Stimulated activated CD4-positive, alpha-beta T cell treated with anti-CD3 and anti-CD28 coated beads, Interleukin-15, amount 100 ng/mL, for 24 hours (primary cell): Measurements from ENCODE around the gene CUL9.

Experiments
- DNase-seq: peaks from one replicate; pipeline ENCODE4 v3.0.0-alpha.2; 2020

CUL9 gene

DNA sequence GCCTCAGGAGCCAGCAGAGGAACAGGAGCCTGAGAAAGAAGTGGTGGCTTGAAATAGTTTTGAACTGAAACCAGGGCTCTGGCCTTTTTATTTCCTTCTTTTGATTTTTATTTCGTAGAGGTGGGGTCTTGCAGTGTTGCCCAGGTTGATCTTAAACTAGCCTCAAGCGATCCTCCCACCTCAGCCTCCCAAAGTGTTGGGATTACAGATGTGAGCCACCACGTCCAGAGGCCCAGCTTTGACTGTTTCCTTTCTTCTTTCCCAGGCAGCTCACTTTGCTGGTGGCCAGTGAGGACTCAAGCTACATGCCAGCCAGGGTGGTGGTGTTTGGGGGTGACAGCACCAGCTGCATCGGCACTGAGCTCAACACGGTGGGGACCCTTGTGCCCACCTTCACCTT, 20.5 kb downstream of the CUL9 start:
- DNase-seq: no peak

GRCh38 chr6:43203029-43203717, 21.2 kb downstream of the CUL9 start:
- no peak for DNase-seq

DNA sequence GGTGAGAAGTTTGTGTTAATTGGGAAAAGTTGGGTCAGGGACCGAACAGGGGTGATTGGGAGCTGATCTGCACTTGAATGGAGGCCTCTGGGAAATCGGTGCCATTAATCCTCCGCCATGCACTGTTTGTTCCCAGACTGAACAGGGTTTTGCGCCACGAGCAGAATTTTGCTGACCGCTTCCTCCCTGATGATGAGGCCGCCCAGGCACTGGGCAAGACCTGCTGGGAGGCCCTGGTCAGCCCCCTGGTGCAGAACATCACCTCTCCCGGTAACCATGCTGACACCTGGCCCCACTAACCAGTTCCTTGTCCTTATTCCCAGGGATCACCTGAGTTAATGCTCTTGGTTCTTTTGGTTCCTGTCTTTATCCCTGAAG, 21.7 kb downstream of the CUL9 start:
- DNase-seq: no peak

GRCh38 chr6:43204271-43205105, 22.5 kb downstream of the CUL9 start:
- no peak for DNase-seq

GRCh38 chr6:43205849-43206248, 23.9 kb downstream of the CUL9 start:
- DNase-seq: no peak

- no peak for DNase-seq
These were observed 25.3 kb downstream of the CUL9 start for GRCh38 chr6:43207286-43207685.

- DNase-seq: no peak
These were observed 30.0 kb downstream of the CUL9 start for GRCh38 chr6:43211955-43212354.

- no peak for DNase-seq
These were observed 31.4 kb downstream of the CUL9 start for GRCh38 chr6:43213431-43213830.

- DNase-seq: no peak
These were observed 33.1 kb downstream of the CUL9 start for GRCh38 chr6:43215066-43215465.

- DNase-seq: no peak
These were observed 34.2 kb downstream of the CUL9 start for GRCh38 chr6:43216200-43216599.

- DNase-seq: no peak
These were observed 35.4 kb downstream of the CUL9 start for GRCh38 chr6:43217351-43217750.

GRCh38 chr6:43219119-43219518, 37.1 kb downstream of the CUL9 start:
- no peak for DNase-seq

DNA sequence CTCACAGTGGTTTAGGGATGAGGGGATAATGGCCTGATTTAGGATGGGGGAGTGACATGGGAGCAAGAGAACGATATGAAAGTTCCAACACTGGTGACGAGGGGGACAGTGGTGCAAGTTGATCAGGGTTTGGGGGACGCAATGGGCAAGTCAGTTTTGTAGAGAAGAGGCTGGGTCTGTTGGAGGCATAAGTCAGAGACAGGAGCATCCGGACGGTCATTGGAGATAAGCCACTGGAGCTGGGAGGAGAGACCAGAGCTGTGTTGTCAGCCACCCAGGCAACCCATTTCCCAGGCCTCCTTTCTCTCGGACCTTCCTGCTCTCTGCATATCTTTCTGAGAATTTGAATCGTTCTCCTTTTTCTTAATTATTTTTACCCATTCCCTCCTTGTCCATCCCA, 37.8 kb downstream of the CUL9 start:
- DNase-seq: no peak

- DNase-seq: no peak
These were observed 38.5 kb downstream of the CUL9 start for GRCh38 chr6:43220439-43220951.

GRCh38 chr6:43221046-43221972, 39.3 kb downstream of the CUL9 start:
- no peak for DNase-seq

DNA sequence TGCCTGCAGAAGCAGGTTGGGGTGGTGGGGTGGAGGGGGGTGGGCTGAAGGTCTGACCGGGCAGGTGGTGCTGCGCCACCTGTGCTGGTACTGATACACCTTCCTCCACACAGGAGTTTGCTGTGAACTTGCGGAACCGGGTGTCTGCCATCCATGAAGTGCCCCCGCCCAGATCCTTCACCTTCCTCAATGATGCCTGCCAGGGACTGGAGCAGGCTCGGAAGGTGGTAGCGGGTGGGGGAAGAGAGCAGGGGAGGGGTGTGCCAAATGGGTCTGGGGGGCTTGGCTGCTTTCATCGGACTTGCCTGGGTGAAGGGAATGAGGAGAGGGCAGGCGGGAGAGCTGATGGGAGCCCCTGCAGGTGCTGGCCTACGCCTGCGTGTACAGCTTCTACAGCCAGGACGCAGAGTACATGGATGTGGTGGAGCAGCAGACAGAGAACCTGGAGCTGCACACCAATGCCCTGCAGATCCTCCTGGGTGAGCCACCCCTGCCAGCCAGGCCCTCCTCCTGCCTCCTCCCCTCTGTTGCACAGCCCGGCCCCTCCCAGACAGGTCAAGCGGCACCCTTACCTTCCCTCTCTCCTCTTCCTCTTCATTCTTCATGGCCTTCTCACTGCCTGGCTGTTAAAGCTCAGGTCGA, 40.5 kb downstream of the CUL9 start:
- no peak for DNase-seq

- no peak for DNase-seq
These were observed 41.2 kb downstream of the CUL9 start for GRCh38 chr6:43223175-43223574.

DNA sequence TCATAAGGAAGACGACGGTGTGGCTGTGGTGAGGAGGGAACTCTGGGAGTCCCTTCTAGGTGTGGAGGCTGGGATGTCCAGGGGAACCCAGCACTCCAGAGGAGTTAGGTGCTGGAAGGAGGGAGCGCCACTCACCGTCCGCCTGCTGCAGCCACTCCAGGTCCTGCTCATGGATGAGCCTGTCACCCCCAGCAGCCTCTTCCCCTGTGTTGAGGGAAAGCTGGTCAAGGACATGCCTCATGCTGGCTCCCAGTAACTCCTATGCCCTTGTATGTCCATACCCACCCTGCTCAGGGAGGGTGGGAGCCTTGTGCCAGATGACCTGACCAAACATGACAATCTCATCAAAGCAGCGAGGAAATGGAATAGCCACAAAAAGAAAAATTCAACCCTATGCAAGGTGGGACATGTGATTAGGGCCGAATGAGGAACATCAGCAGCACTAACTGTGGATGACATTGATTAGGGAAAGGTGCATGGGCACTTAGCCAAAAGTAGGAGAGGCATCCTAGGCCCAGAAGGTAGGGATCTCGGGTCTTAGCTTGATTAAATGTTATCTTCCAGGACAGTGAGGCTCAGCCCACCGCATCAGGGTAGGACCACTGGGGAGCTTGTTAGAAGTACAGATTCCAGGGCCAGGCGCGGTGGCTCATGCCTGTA, 44.3 kb downstream of the CUL9 start:
- no peak for DNase-seq

DNA sequence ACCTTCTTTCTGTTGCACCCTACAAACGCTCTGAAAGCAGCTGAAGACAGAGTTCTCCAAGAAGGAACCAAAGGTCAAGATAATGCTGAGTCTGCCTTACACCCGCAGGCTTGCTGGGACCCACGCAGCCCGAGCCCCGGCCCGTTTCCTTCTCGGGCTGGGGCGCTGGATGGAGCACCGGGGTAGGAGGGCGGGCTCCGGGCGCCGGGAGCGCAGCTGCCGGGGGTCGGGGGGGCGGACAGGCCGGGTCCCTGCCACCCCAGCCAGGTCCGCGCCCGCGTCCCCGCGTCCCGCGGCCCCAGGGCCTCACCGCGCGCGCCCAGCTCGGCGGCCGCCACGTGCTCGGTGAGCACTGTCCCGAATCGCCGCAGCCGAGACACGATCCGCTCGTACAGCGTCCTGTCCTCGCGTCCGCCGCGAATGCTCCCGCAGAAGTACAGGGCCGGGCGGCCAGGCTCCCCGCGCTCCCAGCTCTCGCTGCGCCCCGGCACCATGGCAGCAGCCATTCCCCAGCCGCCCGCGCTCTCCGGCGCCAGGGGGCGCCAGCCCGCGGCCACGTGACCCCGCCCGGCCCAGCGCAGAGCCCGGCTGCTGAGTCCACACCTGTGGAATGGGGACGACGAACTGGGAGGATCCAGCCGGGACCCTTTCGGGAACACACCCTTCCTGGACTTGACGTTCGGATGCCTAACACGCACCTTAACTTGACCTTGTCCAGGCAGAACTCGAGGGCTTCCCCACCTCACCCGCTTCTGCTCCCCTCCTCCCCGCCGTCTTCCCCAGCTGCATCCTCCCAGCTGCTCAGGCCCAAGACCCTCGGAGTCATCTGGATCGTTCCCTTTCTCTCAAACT, 47.2 kb downstream of the CUL9 start, which contains the start of gene DNPH1:
DNPH1 (minus strand) TSS at position 531 of the 852 bp plus-strand sequence; CDS start at position 506, 25 bp downstream.
- peak; percentile 85 for DNase-seq

GRCh38 chr6:43229803-43230620, 48.0 kb downstream of the CUL9 start:
- DNase-seq: no peak
